Muscle of back (tissue), 11 donors: ENCODE measurements around the gene HNRNPC. TPM values are rescaled to one million over a fixed set of nuclear protein-coding genes. Genes with fewer than 3 reads are reported as not detected.
"Not testable (repeated sequence)": the region's sequence is repeated elsewhere in the genome, so short reads cannot be mapped to it uniquely, and the experiment has no call there.

Source experiments
- DNase-seq, 3 donors: peaks; one replicate each; pipeline versions ENCODE4 v3.0.0 to v3.0.0-alpha.2; 2013
- polyA plus RNA-seq, 10 donors: library from polyadenylated mRNA; unstranded; fragments of 120-200 nt; gene quantifications; one replicate each; pipeline ENCODE4 v1.2.1, GENCODE V29; 2013; ENCODE audit not compliant: insufficient read length in 10 of 10

HNRNPC gene
- polyA plus RNA-seq, 10 donors, result 396 to 532 (median 442) TPM

DNA sequence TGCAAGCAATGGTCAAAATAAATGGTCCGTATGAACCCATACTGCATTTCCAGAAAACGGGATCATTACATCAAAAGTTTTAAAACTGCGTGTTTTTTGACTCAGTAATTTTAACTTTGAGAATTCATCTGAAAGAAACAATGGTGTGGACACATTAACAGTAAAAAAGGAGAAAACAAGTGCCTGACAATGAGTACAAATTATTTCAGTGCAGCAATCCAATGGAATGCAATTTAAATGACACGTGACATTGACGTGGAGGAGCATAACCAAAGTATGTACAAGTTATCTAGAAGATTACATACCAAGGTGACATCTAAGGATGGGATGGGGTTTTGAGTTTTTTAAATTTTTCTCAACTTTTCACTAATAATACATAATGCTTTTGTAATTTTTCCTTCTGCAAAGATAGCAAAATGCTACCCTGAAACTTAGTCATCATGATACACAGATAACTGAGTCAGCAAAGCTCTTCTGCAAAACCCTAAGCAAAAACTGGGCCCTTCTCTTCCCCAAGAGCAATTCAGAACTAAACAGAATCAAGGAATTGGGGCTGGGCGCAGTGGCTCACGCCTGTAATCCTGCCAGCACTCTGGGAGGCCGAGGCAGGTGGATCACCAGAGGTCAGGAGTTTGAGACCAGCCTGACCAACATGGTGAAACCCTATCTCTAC is 20.4 kb downstream of the HNRNPC start:
- no peak for DNase-seq

- DNase-seq, result no peak
Observed at GRCh38 chr14:21248338-21248737, 20.9 kb downstream of the HNRNPC start.

DNA sequence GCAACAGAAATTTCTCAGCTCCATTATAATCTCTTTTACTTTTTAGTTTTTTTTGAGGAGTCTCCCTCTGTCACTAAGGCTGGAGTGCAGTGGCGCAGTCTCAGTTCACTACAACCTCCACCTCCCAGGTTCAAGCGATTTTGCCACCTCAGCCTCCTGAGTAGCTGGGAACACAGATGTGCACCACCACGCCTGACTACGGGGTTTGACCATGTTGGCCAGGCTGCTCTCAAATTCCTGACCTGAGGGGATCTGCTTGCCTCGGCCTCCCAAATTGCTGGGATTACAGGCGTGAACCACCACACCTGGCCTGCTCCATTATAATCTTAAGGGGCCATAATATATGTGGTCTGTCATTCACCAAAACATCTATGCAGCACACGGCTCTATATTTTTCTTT is 23.4 kb downstream of the HNRNPC start:
- DNase-seq, result no peak

- no peak for DNase-seq
Observed at GRCh38 chr14:21244544-21244943, 24.7 kb downstream of the HNRNPC start.

DNA sequence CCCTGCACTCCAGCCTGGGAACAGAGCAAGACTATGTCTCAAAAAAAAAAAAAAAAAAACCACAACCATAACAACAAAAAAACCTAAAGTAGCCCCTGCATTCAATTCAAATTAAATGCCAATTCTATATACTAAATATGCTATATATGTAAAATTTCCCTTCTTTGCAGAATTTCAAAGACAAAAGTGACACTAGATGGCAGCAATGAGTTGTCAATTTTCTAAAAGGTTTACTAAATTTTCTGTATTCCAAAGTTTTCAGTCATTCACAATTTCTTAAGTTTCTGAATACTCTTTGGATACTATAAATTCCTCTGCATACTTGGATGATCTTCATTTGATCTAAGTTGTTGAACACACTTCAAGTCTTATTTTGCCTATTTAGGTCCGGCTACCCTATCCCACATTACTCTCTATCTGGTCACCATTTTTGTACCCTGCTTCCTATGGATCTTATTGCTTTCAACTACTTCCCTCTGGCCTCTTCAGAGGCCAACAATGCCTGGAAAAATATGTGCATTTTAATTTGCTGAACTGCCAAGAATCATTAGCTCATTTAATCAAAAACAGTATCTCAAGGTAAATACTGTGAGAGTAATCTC is 27.9 kb downstream of the HNRNPC start:
- DNase-seq, result peak in 2 of 3 donors; percentile 17 to 33

DNA sequence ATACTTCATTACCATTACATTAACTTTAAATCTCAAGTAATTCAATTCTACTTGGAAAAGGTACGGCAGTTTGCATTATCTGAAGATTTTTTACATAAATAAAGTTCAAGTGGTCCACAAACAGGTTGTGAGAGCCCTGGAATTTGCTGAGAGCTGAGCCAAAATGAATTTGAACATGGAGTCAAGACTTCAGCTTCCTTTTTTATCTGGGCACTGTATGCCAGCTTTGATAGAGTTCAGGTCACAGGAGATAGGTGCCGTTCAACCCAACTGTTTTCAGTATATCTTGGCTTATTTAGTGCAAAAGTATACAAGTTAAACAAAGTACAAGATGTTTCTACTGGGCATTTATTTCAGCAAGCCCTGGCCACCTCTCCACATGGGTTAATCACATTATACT is 28.8 kb downstream of the HNRNPC start:
- DNase-seq, result no peak

DNA sequence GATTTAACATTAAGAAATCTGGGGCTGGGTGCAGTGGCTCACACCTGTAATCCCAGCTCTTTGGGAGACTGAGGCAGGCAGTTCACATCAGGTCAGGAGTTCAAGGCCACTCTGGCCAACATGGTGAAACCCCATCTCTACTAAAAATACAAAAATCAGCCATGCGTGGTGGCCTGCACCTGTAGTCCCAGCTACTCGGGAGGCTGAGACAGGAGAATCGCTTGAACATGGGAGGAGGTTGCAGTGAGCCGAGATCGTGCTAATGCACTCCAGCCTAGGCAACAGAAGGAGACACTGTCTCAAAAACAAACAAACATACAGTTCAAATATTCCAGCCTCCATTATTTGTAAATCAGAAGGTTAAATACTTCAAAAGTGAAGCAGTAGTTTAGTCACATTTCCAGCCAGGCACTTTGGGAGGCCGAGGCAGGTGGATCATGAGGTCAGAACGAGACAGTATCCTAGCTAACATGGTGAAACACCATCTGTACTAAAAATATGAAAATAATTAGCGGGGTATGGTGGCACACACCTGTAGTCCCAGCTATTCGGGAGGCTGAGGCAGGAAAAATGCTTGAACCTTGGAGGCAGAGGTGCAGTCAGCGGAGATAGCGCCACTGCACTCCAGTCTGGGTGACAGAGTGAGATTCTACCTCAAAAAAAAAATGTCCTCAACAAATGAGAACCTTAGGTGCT is 30.3 kb downstream of the HNRNPC start:
- DNase-seq, result no peak

DNA sequence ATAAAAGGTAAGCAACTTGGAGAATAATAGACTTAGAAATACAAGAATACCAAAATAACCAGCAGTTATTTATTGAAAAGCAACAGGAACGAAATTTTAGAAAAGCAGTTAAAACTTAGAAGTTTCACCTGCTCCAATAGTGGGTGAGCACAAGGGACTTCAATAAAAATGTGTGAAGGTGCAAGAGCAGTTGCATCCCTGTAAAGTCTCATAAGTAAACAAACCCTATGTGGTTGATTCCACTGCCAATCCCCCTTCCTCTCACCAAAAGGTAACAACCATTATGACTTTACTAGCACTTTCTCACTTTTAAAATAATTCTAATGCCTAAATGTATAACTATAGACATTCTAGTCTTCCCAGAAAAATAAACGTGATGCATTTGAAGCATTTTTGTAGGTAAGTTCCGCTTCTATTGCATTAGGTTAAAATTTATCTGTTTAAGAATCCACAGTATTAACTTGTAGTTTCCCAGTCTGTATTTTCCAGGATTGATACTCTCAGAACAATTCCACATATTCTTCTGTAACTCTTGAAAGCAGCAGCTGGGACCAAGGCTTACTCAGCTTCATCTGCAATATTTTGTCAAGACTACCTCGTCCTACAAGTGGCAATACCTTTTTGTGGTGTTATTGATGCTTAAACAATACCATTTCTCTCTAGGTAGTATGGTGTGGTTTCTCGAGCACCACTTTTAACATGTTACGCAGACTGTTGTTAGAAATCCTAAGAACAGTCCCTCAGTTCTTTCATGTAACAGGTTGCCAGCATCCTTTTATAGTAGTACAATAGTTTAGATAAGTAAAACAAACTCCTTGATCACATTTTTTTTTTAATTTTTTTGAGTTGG is 32.1 kb downstream of the HNRNPC start:
- no peak for DNase-seq

GRCh38 chr14:21234112-21234511 is 35.1 kb downstream of the HNRNPC start:
- no peak for DNase-seq

- no peak for DNase-seq
Observed at GRCh38 chr14:21233457-21234076, 35.7 kb downstream of the HNRNPC start.

GRCh38 chr14:21231020-21231652 is 38.1 kb downstream of the HNRNPC start:
- no peak for DNase-seq

DNA sequence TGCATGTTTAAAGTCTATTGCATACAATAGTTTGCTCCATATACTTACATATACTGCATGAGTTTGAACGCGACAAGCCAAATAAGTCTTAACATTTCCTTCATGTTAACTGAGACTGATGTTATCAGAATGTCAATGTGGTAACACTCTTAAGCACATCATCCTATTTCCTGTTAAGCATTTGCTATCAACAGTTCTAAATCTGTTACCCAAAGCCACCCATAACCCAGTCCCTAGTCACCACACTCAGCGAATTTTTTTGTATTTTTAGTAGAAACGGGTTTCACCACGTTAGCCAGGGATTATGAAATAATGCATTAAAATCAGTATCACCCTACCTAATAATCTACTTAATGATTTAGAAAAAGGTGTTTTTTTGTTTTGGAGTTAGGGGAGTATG is 39.4 kb downstream of the HNRNPC start:
- no peak for DNase-seq

DNA sequence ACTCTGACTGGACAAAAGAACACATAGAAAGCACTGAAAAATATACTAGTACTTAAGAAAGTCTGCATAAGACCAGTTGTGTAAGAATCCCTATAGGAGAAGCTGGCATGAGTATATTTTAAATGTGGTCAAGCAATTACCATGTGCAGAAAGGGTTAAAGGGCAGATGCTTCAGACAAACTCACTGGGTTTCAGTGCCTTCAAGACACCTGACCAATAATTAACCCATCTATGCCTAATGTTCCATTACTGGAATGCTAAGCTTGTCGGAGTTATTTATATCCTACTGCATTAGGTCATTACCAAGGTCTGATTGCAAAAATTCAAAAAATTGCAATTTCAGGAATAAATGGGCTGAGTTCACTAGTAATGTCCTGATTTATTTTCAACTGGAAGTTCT is 41.3 kb downstream of the HNRNPC start:
- DNase-seq, result no peak

GRCh38 chr14:21227150-21227549 is 42.1 kb downstream of the HNRNPC start:
- DNase-seq, result no peak

- no peak for DNase-seq
Observed at GRCh38 chr14:21226467-21226866, 42.8 kb downstream of the HNRNPC start.

DNA sequence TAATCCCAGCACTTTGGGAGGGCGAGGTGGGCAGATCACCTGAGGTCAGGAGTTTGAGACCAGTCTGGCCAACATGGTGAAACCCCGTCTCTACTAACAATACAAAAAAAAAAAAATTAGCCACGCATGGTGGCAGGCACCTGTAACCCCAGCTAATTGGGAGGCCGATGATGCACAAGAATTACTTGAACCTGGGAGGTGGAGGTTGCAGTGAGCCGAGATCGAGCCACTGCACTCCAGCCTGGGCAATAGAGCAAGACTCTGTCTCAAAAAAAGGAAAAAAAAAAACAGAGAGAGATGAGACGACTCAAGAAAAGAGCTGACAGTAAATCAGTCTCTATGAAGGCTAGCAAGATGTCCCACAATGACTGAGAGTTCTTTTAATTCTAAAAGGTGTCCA is 44.1 kb downstream of the HNRNPC start:
- DNase-seq, result not testable (repeated sequence)

- DNase-seq, result no peak
Observed at GRCh38 chr14:21220874-21221477, 48.3 kb downstream of the HNRNPC start.

GRCh38 chr14:21219561-21220111 is 49.6 kb downstream of the HNRNPC start:
- no peak for DNase-seq

DNA sequence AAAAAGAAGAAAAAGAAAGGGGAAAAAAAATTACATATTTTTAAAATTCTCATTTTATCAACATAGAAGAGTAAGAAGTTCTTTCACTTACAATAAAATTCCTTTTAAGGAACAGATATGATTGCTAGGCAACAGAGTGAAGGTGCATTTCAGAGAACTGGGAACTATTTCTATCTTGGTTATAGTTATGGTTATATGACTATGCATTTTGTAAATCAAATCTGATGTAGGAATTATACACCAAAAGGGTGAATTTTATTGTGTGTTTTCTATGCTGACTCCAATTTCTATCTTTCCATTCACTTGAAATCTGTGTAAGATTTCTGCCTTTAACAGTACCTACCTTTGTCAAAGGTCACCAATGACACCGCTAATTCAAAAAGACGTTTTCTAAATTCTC is 50.1 kb downstream of the HNRNPC start:
- no peak for DNase-seq

DNA sequence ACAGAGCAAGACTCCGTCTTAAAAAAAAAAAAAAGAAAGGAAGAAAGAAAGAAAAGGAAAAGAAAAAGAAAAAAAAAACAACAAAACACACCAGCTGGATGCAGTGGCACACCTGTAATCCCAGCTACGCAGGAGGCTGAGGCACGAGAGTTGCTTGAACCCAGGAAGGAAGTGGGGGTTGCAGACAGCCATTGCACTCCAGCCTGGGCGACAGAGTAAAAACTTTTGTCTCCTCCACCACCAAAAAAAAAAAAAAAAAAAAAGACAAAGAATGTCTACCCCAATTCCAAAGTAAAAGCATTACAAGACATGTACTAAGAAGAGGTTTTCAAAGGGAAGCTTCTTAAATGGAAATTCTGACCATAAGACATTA is 53.4 kb downstream of the HNRNPC start:
- DNase-seq, result no peak
